ENCODE results near the gene NDUFS8. TPM values are rescaled to one million over a fixed set of nuclear protein-coding genes. Genes with fewer than 3 reads are reported as not detected.

NDUFS8 gene
- total and polyA plus RNA-seq, 2 donors (not counting 1 experiment from before 2014, with no cell fraction given), result 73.9 to 84.6 TPM

- Mint-ChIP-seq H3K27ac (no peak overlapping the region), H3K27me3 (no peaks in the 10 kb centered on the region), H3K9me3 (ENCODE audit: insufficient read depth) (no peaks in the 10 kb centered on the region), H3K4me3 (no peak overlapping the region), H3K4me1 (peaks cover 45% of the 10 kb centered on the region)
- DNase-seq (peak; percentile 8), ATAC-seq (ENCODE audit: low read depth) (no peak)
- H3K27me3 ChIP-seq (replicated peaks in 1 of 4; ENCODE audit: control extremely low read depth in 1 of 4, control insufficient read depth in 3 of 4, insufficient read depth in 4 of 4, low read length in 3 of 4), result no peaks in the 10 kb centered on the region
- H3K36me3 ChIP-seq (replicated peaks in 1 of 2; ENCODE audit: control extremely low read depth in 1 of 2, control insufficient read depth in 1 of 2, extremely low read depth in 1 of 2, insufficient read depth in 2 of 2, low read length in 1 of 2), result peaks cover 5 to 58% of the 10 kb centered on the region in 2 experiments
- ChIA-PET CTCF (no interaction called here), POLR2A (no interaction called here)
- TF ChIP-seq EZH2 (IDR thresholded peaks at IDR 0.05; ENCODE audit: borderline replicate concordance, insufficient read depth, low read depth, low read length, poor library complexity, severe bottlenecking), result no peak
- TF ChIP-seq, protein P1, sequence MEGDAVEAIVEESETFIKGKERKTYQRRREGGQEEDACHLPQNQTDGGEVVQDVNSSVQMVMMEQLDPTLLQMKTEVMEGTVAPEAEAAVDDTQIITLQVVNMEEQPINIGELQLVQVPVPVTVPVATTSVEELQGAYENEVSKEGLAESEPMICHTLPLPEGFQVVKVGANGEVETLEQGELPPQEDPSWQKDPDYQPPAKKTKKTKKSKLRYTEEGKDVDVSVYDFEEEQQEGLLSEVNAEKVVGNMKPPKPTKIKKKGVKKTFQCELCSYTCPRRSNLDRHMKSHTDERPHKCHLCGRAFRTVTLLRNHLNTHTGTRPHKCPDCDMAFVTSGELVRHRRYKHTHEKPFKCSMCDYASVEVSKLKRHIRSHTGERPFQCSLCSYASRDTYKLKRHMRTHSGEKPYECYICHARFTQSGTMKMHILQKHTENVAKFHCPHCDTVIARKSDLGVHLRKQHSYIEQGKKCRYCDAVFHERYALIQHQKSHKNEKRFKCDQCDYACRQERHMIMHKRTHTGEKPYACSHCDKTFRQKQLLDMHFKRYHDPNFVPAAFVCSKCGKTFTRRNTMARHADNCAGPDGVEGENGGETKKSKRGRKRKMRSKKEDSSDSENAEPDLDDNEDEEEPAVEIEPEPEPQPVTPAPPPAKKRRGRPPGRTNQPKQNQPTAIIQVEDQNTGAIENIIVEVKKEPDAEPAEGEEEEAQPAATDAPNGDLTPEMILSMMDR (IDR thresholded peaks at IDR 0.05), result no peak
- no peak overlapping the region for H3K4me2 ChIP-seq (replicated peaks; ENCODE audit: low read depth, low read length, poor library complexity, severe bottlenecking)
- H3K79me2 ChIP-seq (ENCODE audit: control insufficient read depth, insufficient read depth, low read length), result peaks cover 50% of the 10 kb centered on the region
- 78% methylated on average over 1 of the region's 13 CpGs for WGBS (ENCODE audit: insufficient coverage)
- peaks cover 62% of the 10 kb centered on the region for H4K20me1 ChIP-seq (ENCODE audit: control insufficient read depth, insufficient read depth, low read length, poor library complexity, severe bottlenecking)
- H3K9ac ChIP-seq (ENCODE audit: low read length), result no peak overlapping the region
- intact Hi-C loops (cut with micrococcal nuclease), result no loop called here
- peaks cover 44 to 72% of the 10 kb centered on the region in 2 donors for H3K4me1 ChIP-seq (ENCODE audit: control insufficient read depth in 2 of 2, insufficient read depth in 2 of 2, low read length in 2 of 2)
- no peak overlapping the region for H3K4me3 ChIP-seq (ENCODE audit: control extremely low read depth in 1 of 5, extremely low read depth in 1 of 5, insufficient read depth in 1 of 5, low read depth in 2 of 5, low read length in 4 of 5)
- peaks cover 0 to under 1% (median 0%) of the 10 kb centered on the region in 3 donors for H3K9me3 ChIP-seq (ENCODE audit: control extremely low read depth in 1 of 3, control insufficient read depth in 2 of 3, insufficient read depth in 1 of 3, low read length in 2 of 3)
- no peak overlapping the region for H3K27ac ChIP-seq (ENCODE audit: low read length in 2 of 2)
- no peak overlapping the region for H2AFZ ChIP-seq (ENCODE audit: insufficient read depth, low read depth, low read length, poor library complexity, severe bottlenecking)
Measured at GRCh38 chr11:67996051-67996450, 34.4 kb upstream of the NDUFS8 start.

GRCh38 chr11:67996622-67997474, 33.6 kb upstream of the NDUFS8 start:
- Histone ChIP-seq H3K9me3 (ENCODE audit: control extremely low read depth in 1 of 3, control insufficient read depth in 2 of 3, insufficient read depth in 1 of 3, low read length in 2 of 3) (no peaks in the 10 kb centered on the region), H2AFZ (ENCODE audit: insufficient read depth, low read depth, low read length, poor library complexity, severe bottlenecking) (no peak overlapping the region), H3K36me3 (replicated peaks in 1 of 2; ENCODE audit: control extremely low read depth in 1 of 2, control insufficient read depth in 1 of 2, extremely low read depth in 1 of 2, insufficient read depth in 2 of 2, low read length in 1 of 2) (peaks cover 5 to 64% of the 10 kb centered on the region in 2 experiments), H3K9ac (ENCODE audit: low read length) (no peak overlapping the region), H3K4me1 (ENCODE audit: control insufficient read depth in 2 of 2, insufficient read depth in 2 of 2, low read length in 2 of 2) (peaks cover 50 to 79% of the 10 kb centered on the region in 2 donors), H3K4me3 (ENCODE audit: control extremely low read depth in 1 of 5, extremely low read depth in 1 of 5, insufficient read depth in 1 of 5, low read depth in 2 of 5, low read length in 4 of 5) (no peak overlapping the region), H4K20me1 (ENCODE audit: control insufficient read depth, insufficient read depth, low read length, poor library complexity, severe bottlenecking) (peaks cover 62% of the 10 kb centered on the region), H3K27me3 (replicated peaks in 1 of 4; ENCODE audit: control extremely low read depth in 1 of 4, control insufficient read depth in 3 of 4, insufficient read depth in 4 of 4, low read length in 3 of 4) (no peaks in the 10 kb centered on the region), H3K27ac (ENCODE audit: low read length in 2 of 2) (no peak overlapping the region), H3K79me2 (ENCODE audit: control insufficient read depth, insufficient read depth, low read length) (peaks cover 50% of the 10 kb centered on the region), H3K4me2 (replicated peaks; ENCODE audit: low read depth, low read length, poor library complexity, severe bottlenecking) (peak overlapping the region; percentile 25)
- TF ChIP-seq, protein P1 (IDR thresholded peaks at IDR 0.05), result no peak
- no peak for TF ChIP-seq EZH2 (IDR thresholded peaks at IDR 0.05; ENCODE audit: borderline replicate concordance, insufficient read depth, low read depth, low read length, poor library complexity, severe bottlenecking)
- CTCF ChIA-PET, result no interaction called here
- Mint-ChIP-seq H3K4me1 (peaks cover 51% of the 10 kb centered on the region), H3K4me3 (no peak overlapping the region), H3K27ac (peak overlapping the region; percentile 83), H3K9me3 (ENCODE audit: insufficient read depth) (no peaks in the 10 kb centered on the region), H3K27me3 (no peaks in the 10 kb centered on the region)
- intact Hi-C loops (cut with micrococcal nuclease), result no loop called here
- POLR2A ChIA-PET, result no interaction called here
- ATAC-seq (ENCODE audit: low read depth) (peak; percentile 65), DNase-seq (peak; percentile 42)
- WGBS (ENCODE audit: insufficient coverage), result 90% methylated on average over 39 of the region's 41 CpGs

All from B cell (primary cell).